Measurements from ENCODE around the gene RNF213. TPM values are rescaled to one million over a fixed set of nuclear protein-coding genes. Genes with fewer than 3 reads are reported as not detected.
A peak's percentile ranks its signal among the peaks of the same experiment; 100 is the strongest.

Gene RNF213
- total RNA-seq, 1 donor from 2014 or later, result 25.6 TPM

- DNase-seq, result peak; percentile 37
- H3K36me3 ChIP-seq, result peaks cover 96% of the 10 kb centered on the region
- TF ChIP-seq, protein P1, sequence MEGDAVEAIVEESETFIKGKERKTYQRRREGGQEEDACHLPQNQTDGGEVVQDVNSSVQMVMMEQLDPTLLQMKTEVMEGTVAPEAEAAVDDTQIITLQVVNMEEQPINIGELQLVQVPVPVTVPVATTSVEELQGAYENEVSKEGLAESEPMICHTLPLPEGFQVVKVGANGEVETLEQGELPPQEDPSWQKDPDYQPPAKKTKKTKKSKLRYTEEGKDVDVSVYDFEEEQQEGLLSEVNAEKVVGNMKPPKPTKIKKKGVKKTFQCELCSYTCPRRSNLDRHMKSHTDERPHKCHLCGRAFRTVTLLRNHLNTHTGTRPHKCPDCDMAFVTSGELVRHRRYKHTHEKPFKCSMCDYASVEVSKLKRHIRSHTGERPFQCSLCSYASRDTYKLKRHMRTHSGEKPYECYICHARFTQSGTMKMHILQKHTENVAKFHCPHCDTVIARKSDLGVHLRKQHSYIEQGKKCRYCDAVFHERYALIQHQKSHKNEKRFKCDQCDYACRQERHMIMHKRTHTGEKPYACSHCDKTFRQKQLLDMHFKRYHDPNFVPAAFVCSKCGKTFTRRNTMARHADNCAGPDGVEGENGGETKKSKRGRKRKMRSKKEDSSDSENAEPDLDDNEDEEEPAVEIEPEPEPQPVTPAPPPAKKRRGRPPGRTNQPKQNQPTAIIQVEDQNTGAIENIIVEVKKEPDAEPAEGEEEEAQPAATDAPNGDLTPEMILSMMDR (IDR thresholded peaks at IDR 0.05; ENCODE audit: borderline replicate concordance), result no peak
- H3K9me3 ChIP-seq (replicated peaks), result no peaks in the 10 kb centered on the region
- intact Hi-C loops (cut with micrococcal nuclease), result no loop called here
- H3K4me3 ChIP-seq, result peak overlapping the region; percentile 3
- H3K27ac ChIP-seq (replicated peaks), result peak overlapping the region; percentile 47
- H3K27me3 ChIP-seq (ENCODE audit: low read depth), result no peaks in the 10 kb centered on the region
- H3K4me1 ChIP-seq, result peaks cover 14% of the 10 kb centered on the region
These were observed 101.9 kb downstream of the RNF213 start for GRCh38 chr17:80362428-80363119.

GRCh38 chr17:80363120-80363515 lies 102.5 kb downstream of the RNF213 start:
- H3K27me3 ChIP-seq (ENCODE audit: low read depth), result no peaks in the 10 kb centered on the region
- TF ChIP-seq, protein P1 (IDR thresholded peaks at IDR 0.05; ENCODE audit: borderline replicate concordance), result no peak
- peaks cover 14% of the 10 kb centered on the region for H3K4me1 ChIP-seq
- no peaks in the 10 kb centered on the region for H3K9me3 ChIP-seq (replicated peaks)
- H3K27ac ChIP-seq (replicated peaks), result peak overlapping the region; percentile 47
- no peak for DNase-seq
- peaks cover 96% of the 10 kb centered on the region for H3K36me3 ChIP-seq
- peak overlapping the region; percentile 3 for H3K4me3 ChIP-seq
- intact Hi-C loops (cut with micrococcal nuclease), result no loop called here

- H3K27ac ChIP-seq (replicated peaks), result peak overlapping the region; percentile 47
- peaks cover 14% of the 10 kb centered on the region for H3K4me1 ChIP-seq
- peak overlapping the region; percentile 3 for H3K4me3 ChIP-seq
- H3K36me3 ChIP-seq, result peaks cover 96% of the 10 kb centered on the region
- intact Hi-C loops (cut with micrococcal nuclease), result no loop called here
- TF ChIP-seq, protein P1 (IDR thresholded peaks at IDR 0.05; ENCODE audit: borderline replicate concordance), result no peak
- H3K9me3 ChIP-seq (replicated peaks), result no peaks in the 10 kb centered on the region
- no peaks in the 10 kb centered on the region for H3K27me3 ChIP-seq (ENCODE audit: low read depth)
- no peak for DNase-seq
These were observed 103.0 kb downstream of the RNF213 start for GRCh38 chr17:80363518-80364090.

DNA sequence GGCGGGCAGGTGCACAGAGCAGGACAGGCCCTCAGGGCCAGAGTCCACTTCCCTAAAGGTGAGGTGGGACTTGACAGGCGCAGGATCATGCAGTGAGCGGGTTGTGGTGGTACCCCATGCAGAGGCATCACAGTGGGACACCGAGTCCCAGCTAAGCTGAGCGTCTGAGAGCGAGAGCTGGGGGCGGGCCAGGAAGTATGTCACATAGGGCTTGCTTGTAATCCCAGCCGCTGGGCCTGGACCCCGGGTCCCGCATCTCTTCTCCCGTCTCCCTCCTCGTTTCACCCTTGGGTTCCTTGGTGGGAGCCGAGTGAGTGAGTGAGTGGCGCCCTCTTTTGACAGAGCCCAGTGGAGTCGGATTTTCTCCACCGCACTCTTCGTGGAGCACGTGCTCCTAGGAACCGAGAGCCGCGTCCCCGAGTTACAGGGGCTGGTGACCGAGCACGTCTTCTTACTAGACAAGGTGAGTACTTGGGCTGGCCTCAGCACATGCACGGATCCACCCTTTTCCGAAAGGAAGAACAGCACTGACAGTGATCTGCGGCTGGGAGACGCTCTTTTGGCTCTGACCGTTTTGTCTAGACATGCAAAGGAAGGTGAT lies 103.5 kb downstream of the RNF213 start:
- peaks cover 96% of the 10 kb centered on the region for H3K36me3 ChIP-seq
- no peak for DNase-seq
- intact Hi-C loops (cut with micrococcal nuclease), result no loop called here

More for the DNA sequence above, 103.5 kb downstream of the RNF213 start:
- peaks cover 14% of the 10 kb centered on the region for H3K4me1 ChIP-seq
- TF ChIP-seq, protein P1 (IDR thresholded peaks at IDR 0.05; ENCODE audit: borderline replicate concordance), result peak; percentile 39
- no peak overlapping the region for H3K27ac ChIP-seq (replicated peaks)
- H3K4me3 ChIP-seq, result no peak overlapping the region
- H3K9me3 ChIP-seq (replicated peaks), result no peaks in the 10 kb centered on the region
- no peaks in the 10 kb centered on the region for H3K27me3 ChIP-seq (ENCODE audit: low read depth)

All from left ventricle myocardium inferior (tissue), 1 donor.